Lung (tissue), 12 donors: Measurements from ENCODE around the gene CDC42BPA. TPM values are rescaled to one million over a fixed set of nuclear protein-coding genes. Genes with fewer than 3 reads are reported as not detected.
A peak's percentile ranks its signal among the peaks of the same experiment; 100 is the strongest.

Experiments used
- ATAC-seq: fragments of 200-7000 bp; cut with Tn5 transposase; one replicate; pipeline ENCODE4 v1.9.1; 2020; ENCODE audit warnings: moderate number of reproducible peaks; ENCODE audit not compliant: insufficient read depth, low FRiP score
- DNase-seq, 3 donors: peaks; one replicate each; pipeline ENCODE4 v3.0.0-alpha.2; 2013 to 2017
- H3K27ac ChIP-seq, 2 donors: one replicate each; pipeline ENCODE4 v1.5.1; 2013; ENCODE audit warnings: mild to moderate bottlenecking in 2 of 2, moderate library complexity in 2 of 2, control low read depth in 1 of 2, inconsistent platforms in 1 of 2, low read depth in 1 of 2, low read length in 1 of 2
- H3K27me3 ChIP-seq, 3 donors: one replicate each; pipeline ENCODE4 v1.5.1; 2013; ENCODE audit warnings: low read length in 2 of 3; ENCODE audit not compliant: control insufficient read depth in 3 of 3, insufficient read depth in 3 of 3
- H3K36me3 ChIP-seq, 4 donors: one replicate each; pipeline ENCODE4 v1.5.1; 2013; ENCODE audit warnings: low read length in 4 of 4, mild to moderate bottlenecking in 1 of 4, moderate library complexity in 1 of 4; ENCODE audit not compliant: control insufficient read depth in 4 of 4, insufficient read depth in 4 of 4
- H3K4me1 ChIP-seq, 5 donors: one replicate each; pipeline ENCODE4 v1.5.1; 2013; ENCODE audit warnings: low read length in 5 of 5, mild to moderate bottlenecking in 2 of 5, moderate library complexity in 1 of 5; ENCODE audit not compliant: control insufficient read depth in 5 of 5, insufficient read depth in 5 of 5
- H3K4me3 ChIP-seq: one replicate; pipeline ENCODE4 v1.5.1; 2013; ENCODE audit warnings: mild to moderate bottlenecking, control low read depth, moderate library complexity
- H3K9ac ChIP-seq, 2 donors: one replicate each; pipeline ENCODE4 v1.5.1; 2013; ENCODE audit warnings: low read length in 2 of 2, control low read depth in 1 of 2; ENCODE audit not compliant: insufficient read depth in 1 of 2
- H3K9me3 ChIP-seq, 4 donors: one replicate each; pipeline ENCODE4 v1.5.1; 2013; ENCODE audit warnings: low read length in 3 of 4, mild to moderate bottlenecking in 1 of 4, moderate library complexity in 1 of 4; ENCODE audit not compliant: control insufficient read depth in 4 of 4, insufficient read depth in 3 of 4
- CTCF ChIP-seq: IDR thresholded peaks from 2 replicates; pipeline ENCODE4 v1.5.1; 2012; ENCODE audit warnings: mild to moderate bottlenecking; ENCODE audit errors: control extremely low read depth, extremely low read depth
- WGBS, 2 donors: extraction: QIAGEN DNeasy Blood & Tissue Kit; methylation state at CpG; one replicate each; pipeline ENCODE4 v1.1.7; 2013; 5-methylcytosine and 5-hydroxymethylcytosine counted together
- polyA plus RNA-seq, 2 donors: library from polyadenylated mRNA; stranded (reverse); fragments of 200-250 nt; gene quantifications; one replicate each; pipeline ENCODE4 v1.2.1, GENCODE V29; 2013
- total RNA-seq, 2 donors: library from RNA; depleted of rRNA in 1 of 2; stranded (reverse); fragments of >200 nt in 1 of 2; gene quantifications; one replicate each; pipeline ENCODE4 v1.2.1, GENCODE V29; 2014 to 2021
- donor health status: control.
- donor health status: control.
- donor health status: Bipolar disorder and iron deficiency.
- donor health status: healthy.
- donor health status: DM: yes; HTN: yes; CAD: no.

The CDC42BPA gene
- total and polyA plus RNA-seq, 4 donors: 6.4 to 97.4 (median 20.2) TPM

GRCh38 chr1:226943156-226943555 is 375.1 kb downstream of the CDC42BPA start:
- no peak for TF ChIP-seq CTCF
- Histone ChIP-seq H3K9me3 (peaks cover 0 to 4% (median under 1%) of the 10 kb centered on the region in 4 donors), H3K27me3 (no peaks in the 10 kb centered on the region), H3K4me1 (peaks cover 6 to 37% (median 25%) of the 10 kb centered on the region in 5 donors), H3K9ac (no peak overlapping the region), H3K27ac (peak overlapping the region in 1 of 2 donors; percentile 79), H3K4me3 (no peak overlapping the region), H3K36me3 (no peaks in the 10 kb centered on the region)
- 75 to 78% methylated on average over 5 of the region's 5 CpGs for WGBS, 2 donors
- ATAC-seq: no peak
- DNase-seq: no peak

- ATAC-seq (no peak), DNase-seq (no peak)
- Histone ChIP-seq H3K27ac (peak overlapping the region in 1 of 2 donors; percentile 79), H3K4me1 (peaks cover 6 to 37% (median 25%) of the 10 kb centered on the region in 5 donors), H3K9me3 (no peaks in the 10 kb centered on the region), H3K4me3 (no peak overlapping the region), H3K9ac (no peak overlapping the region), H3K27me3 (no peaks in the 10 kb centered on the region), H3K36me3 (no peaks in the 10 kb centered on the region)
- WGBS, 2 donors: 79% methylated on average over 3 of the region's 3 CpGs
- no peak for TF ChIP-seq CTCF
Measured at GRCh38 chr1:226942392-226942791, 375.9 kb downstream of the CDC42BPA start.

GRCh38 chr1:226940806-226941067 is 377.6 kb downstream of the CDC42BPA start:
- no peaks in the 10 kb centered on the region for H3K36me3 ChIP-seq
- H3K27me3 ChIP-seq: no peaks in the 10 kb centered on the region
- peaks cover 6 to 28% (median 18%) of the 10 kb centered on the region in 5 donors for H3K4me1 ChIP-seq
- 33 to 38% methylated on average over 6 of the region's 6 CpGs for WGBS, 2 donors
- H3K27ac ChIP-seq: peak overlapping the region; percentile 74 to 79
- H3K9ac ChIP-seq: peak overlapping the region; percentile 8 to 71
- peak overlapping the region; percentile 50 for H3K4me3 ChIP-seq
- no peak for ATAC-seq
- no peak for TF ChIP-seq CTCF
- H3K9me3 ChIP-seq: no peaks in the 10 kb centered on the region
- DNase-seq: no peak

- Histone ChIP-seq H3K27ac (peak within 1 kb of the TSS; percentile 97 to 99), H3K27me3 (no peaks in the 10 kb centered on the region), H3K4me3 (peak within 1 kb of the TSS; percentile 75), H3K9me3 (no peaks in the 10 kb centered on the region), H3K9ac (peak within 1 kb of the TSS; percentile 59 to 93), H3K4me1 (peaks cover 6 to 25% (median 14%) of the 10 kb centered on the region in 5 donors), H3K36me3 (no peaks in the 10 kb centered on the region)
- 0% methylated on average over 49 to 73 of the region's 73 CpGs for WGBS, 2 donors
- no peak for TF ChIP-seq CTCF
- peak; percentile 100 for DNase-seq
- ATAC-seq: peak; percentile 97
Measured at GRCh38 chr1:226940029-226940805, 378.1 kb downstream of the CDC42BPA start, which contains the start of gene COQ8A. Gene COQ8A, plus strand, starts transcription at chr1:226940294. Its CDS starts 21,092 bp downstream, at chr1:226961386.
